K562 (cell line): ENCODE measurements around the gene PHOSPHO1. TPM values are rescaled to one million over a fixed set of nuclear protein-coding genes. Genes with fewer than 3 reads are reported as not detected.

Experiments used
- ATAC-seq: fragments of 200-7000 bp; cut with Tn5 transposase; 3 replicates; pipeline ENCODE4 v1.9.1; 2020; ENCODE audit warnings: moderate library complexity
- BruUV-seq: library from RNA; stranded (reverse); fragments of 400-500 nt; replicated peaks from 2 replicates; lab custom pipeline; 2021; lab: Mats Ljungman, UMichigan
- CTCF ChIA-PET: fragments of 300-600 bp; formaldehyde crosslinking; extraction: SDS; loops from one replicate; lab custom pipeline; 2021; ENCODE audit warnings: low intra/inter-chr PET ratio; lab: Yijun Ruan, JAX
- POLR2A ChIA-PET: fragments of 300-600, 350-650 bp; sonication (Branson Sonifier 250); formaldehyde crosslinking; extraction: SDS; loops from one replicate; lab custom pipeline; 2021; ENCODE audit warnings: antibody characterized with exemption, inconsistent platforms; lab: Yijun Ruan, JAX
- DNase-seq, 4 experiments: peaks; one replicate each; pipeline versions ENCODE4 v3.0.0 to v3.0.0-alpha.2; 2011 to 2018; ENCODE audit warnings: low spot score in 3 of 4, mixed read lengths in 3 of 4; ENCODE audit errors: extremely low read depth in 1 of 4
- FAIRE-seq: peaks from 2 replicates; lab custom pipeline; 2011; peaks lifted over from hg19 to GRCh38; lab: Jason Lieb, UNC
- H2AFZ ChIP-seq: 2 replicates; pipeline ENCODE4 v1.6.0; 2011; ENCODE audit warnings: low read depth, low read length, control low read depth, inconsistent platforms
- H3K27ac ChIP-seq: fragments of 200-600 bp; 3 replicates; pipeline ENCODE4 v1.8.0; 2011; ENCODE audit warnings: low read depth, mild to moderate bottlenecking, control low read depth, inconsistent platforms, low read length, moderate library complexity, mixed read lengths; ENCODE audit errors: extremely low read depth
- H3K27me3 ChIP-seq, 2 experiments: fragments of 300-600 bp in 1 of 2; 2 replicates in 1 of 2; 3 replicates in 1 of 2; pipeline versions ENCODE4 v1.6.0 to v1.8.0; 2011; ENCODE audit warnings: inconsistent platforms in 2 of 2, low read length in 2 of 2, mild to moderate bottlenecking in 1 of 2, mixed read lengths in 1 of 2, moderate library complexity in 1 of 2; ENCODE audit not compliant: control insufficient read depth in 2 of 2, insufficient read depth in 2 of 2
- H3K36me3 ChIP-seq: fragments of 300-600 bp; 3 replicates; pipeline ENCODE4 v1.8.0; 2011; ENCODE audit warnings: mild to moderate bottlenecking, low read length, inconsistent platforms; ENCODE audit not compliant: control insufficient read depth, insufficient read depth
- H3K4me1 ChIP-seq, 2 experiments: fragments of 200-600 bp in 1 of 2; replicated peaks in 1 of 2; 2 replicates in 1 of 2; 3 replicates in 1 of 2; pipeline versions ENCODE4 v1.5.1 to v1.8.0; 2011; ENCODE audit warnings: inconsistent platforms in 2 of 2, low read length in 2 of 2, mild to moderate bottlenecking in 1 of 2, mixed read lengths in 1 of 2, moderate library complexity in 1 of 2; ENCODE audit not compliant: control insufficient read depth in 2 of 2, insufficient read depth in 2 of 2
- H3K4me2 ChIP-seq: 2 replicates; pipeline ENCODE4 v1.6.1; 2011; ENCODE audit warnings: low read length, control low read depth, inconsistent platforms, mixed read lengths; ENCODE audit not compliant: insufficient read depth
- H3K4me3 ChIP-seq: fragments of 200-600 bp; sonication (generic), shearing (Covaris generic); 2 replicates; pipeline ENCODE4 v1.5.1; 2016; ENCODE audit warnings: control low read depth, inconsistent platforms
- H3K79me2 ChIP-seq: fragments of 200-600 bp; 3 replicates; pipeline ENCODE4 v1.8.0; 2011; ENCODE audit warnings: low read length, inconsistent platforms; ENCODE audit not compliant: control insufficient read depth, insufficient read depth
- H3K9ac ChIP-seq, 2 experiments: 2 replicates each; pipeline versions ENCODE4 v1.6.0 to v1.6.1; 2011; ENCODE audit warnings: low read depth in 2 of 2, low read length in 2 of 2, control low read depth in 1 of 2, inconsistent platforms in 1 of 2, mild to moderate bottlenecking in 1 of 2, mixed read lengths in 1 of 2; ENCODE audit not compliant: insufficient read depth in 1 of 2
- H3K9me1 ChIP-seq: one replicate; pipeline ENCODE4 v1.6.0; 2011; ENCODE audit warnings: inconsistent platforms, mild to moderate bottlenecking, low read length, moderate library complexity; ENCODE audit not compliant: control insufficient read depth, insufficient read depth
- H3K9me3 ChIP-seq: replicated peaks from 2 replicates; pipeline ENCODE4 v1.5.1; 2011; ENCODE audit warnings: low read depth, low read length, inconsistent platforms; ENCODE audit not compliant: control insufficient read depth, insufficient read depth
- H4K20me1 ChIP-seq: replicated peaks from 2 replicates; pipeline ENCODE4 v1.6.1; 2011; ENCODE audit warnings: low read length, inconsistent platforms, mixed read lengths; ENCODE audit not compliant: control insufficient read depth, insufficient read depth
- ATF7 ChIP-seq: fragments of 450-650 bp; IDR thresholded peaks from 2 replicates; pipeline ENCODE4 v1.7.1; 2014; ENCODE audit warnings: mild to moderate bottlenecking, moderate library complexity
- THRAP3 ChIP-seq: fragments of 450-650 bp; IDR thresholded peaks from 2 replicates; pipeline ENCODE4 v1.6.1; 2016; ENCODE audit warnings: mild to moderate bottlenecking, inconsistent platforms, borderline replicate concordance
- VEZF1 ChIP-seq: fragments of 200-800 bp; sonication (Bioruptor generic); IDR thresholded peaks from 2 replicates; pipeline ENCODE4 v1.6.1; 2017; ENCODE audit warnings: missing genetic modification characterization, missing compliant biosample characterization
- WGBS: fragments of 100-300 bp; shearing (Covaris generic); methylation state at CpG from one replicate; pipeline ENCODE4 v1.1.6; 2016; ENCODE audit warnings: low coverage, mixed read lengths; ENCODE audit not compliant: insufficient coverage; ENCODE audit errors: missing lambda C conversion rate; 5-methylcytosine and 5-hydroxymethylcytosine counted together
- in situ Hi-C: fragments of 300-500 bp; cut with MboI; formaldehyde crosslinking; loops from 4 replicates; pipeline ENCODE4 v1.15.0; 2018; ENCODE audit warnings: inconsistent platforms, mixed read lengths
- intact Hi-C: fragments of 100-400 bp; cut with micrococcal nuclease; formaldehyde crosslinking; loops from 2 replicates; pipeline ENCODE4 v1.14.2; 2022
- polyA plus RNA-seq, 8 experiments: library from polyadenylated mRNA; depleted of rRNA in 4 of 8; stranded (reverse) in 5 of 8; unstranded in 3 of 8; fragments of >200 nt; fragmentation: Nextera tagmentation in 2 of 8; fragmentation: Illumina TruSeq in 1 of 8; extraction: Ambion mirVana in 2 of 8; extraction: Trizol in 1 of 8; gene quantifications; 2 replicates each; pipeline versions ENCODE4 v1.2.1 to v1.2.3, GENCODE V29; 2011 to 2014; ENCODE audit warnings: inconsistent platforms in 1 of 8, missing spikeins in 1 of 8
- total RNA-seq, 7 experiments: library from RNA; depleted of rRNA in 6 of 7; stranded (reverse); fragments of >200 nt in 6 of 7; fragmentation: Illumina TruSeq in 2 of 7; extraction: Trizol in 2 of 7; gene quantifications; 2 replicates each; pipeline versions ENCODE4 v1.2.1 to v1.2.3, GENCODE V29; 2011 to 2021; ENCODE audit warnings: low replicate concordance in 1 of 7

Gene PHOSPHO1
- total and polyA plus RNA-seq, 9 of the 15 experiments (the other 6 are each of a cell fraction or from before 2014, with no cell fraction given): 0.06 to 0.07 TPM; not detected in 7

- no peak overlapping the region for H3K27ac ChIP-seq
These were observed 12.8 kb downstream of the PHOSPHO1 start for GRCh38 chr17:49217651-49218413.

More at GRCh38 chr17:49217651-49218413, 12.8 kb downstream of the PHOSPHO1 start:
- TF ChIP-seq ATF7 (no peak), VEZF1 (CRISPR knock-in tag) (peak; percentile 59; the same call in 1 of the 2 replicates), THRAP3 (no peak)
- TF ChIP-seq, all 486 proteins: peak for 1
- Histone ChIP-seq H4K20me1 (no peaks in the 10 kb centered on the region), H2AFZ (no peak overlapping the region), H3K79me2 (no peaks in the 10 kb centered on the region), H3K36me3 (no peaks in the 10 kb centered on the region), H3K9me3 (no peaks in the 10 kb centered on the region), H3K4me3 (no peak overlapping the region), H3K27me3 (peaks cover 7 to 46% of the 10 kb centered on the region in 2 experiments; a peak in 3 of 5 replicates), H3K4me2 (no peak overlapping the region), H3K9me1 (no peaks in the 10 kb centered on the region), H3K9ac (peak overlapping the region in 1 of 2 experiments; percentile 53; a peak in 1 of 4 replicates), H3K4me1 (peaks cover 6 to 22% of the 10 kb centered on the region in 2 experiments; a peak in 4 of 5 replicates)
- BruUV-seq: no TSS peak
- intact Hi-C loops: no loop called here
- CTCF ChIA-PET: no interaction called here
- 10% methylated on average over 10 of the region's 17 CpGs for WGBS
- FAIRE-seq: no peak
- in situ Hi-C loops: no loop called here
- POLR2A ChIA-PET: interaction anchor here (0.6 to 1.1 kb wide), 4 partner anchors 10 to 17 kb away, joined by 3 to 5 read pairs (median 3); no protein-coding TSS in a partner anchor
- no peak for DNase-seq
- no peak for ATAC-seq
